Esophagus (tissue), 2 donors: ENCODE results near the gene CILP2. TPM values are rescaled to one million over a fixed set of nuclear protein-coding genes. Genes with fewer than 3 reads are reported as not detected.

Experiments used
- H3K27ac ChIP-seq, 2 donors: one replicate each; pipeline ENCODE4 v1.5.1; 2013; ENCODE audit warnings: low read depth in 2 of 2, mild to moderate bottlenecking in 2 of 2, inconsistent platforms in 1 of 2, low read length in 1 of 2, moderate library complexity in 1 of 2
- H3K27me3 ChIP-seq, 2 donors: one replicate each; pipeline ENCODE4 v1.6.1; 2013; ENCODE audit warnings: low read length in 2 of 2, control low read depth in 1 of 2, mild to moderate bottlenecking in 1 of 2; ENCODE audit not compliant: insufficient read depth in 2 of 2, control insufficient read depth in 1 of 2
- H3K36me3 ChIP-seq, 2 donors: one replicate each; pipeline ENCODE4 v1.6.1; 2013; ENCODE audit warnings: low read length in 1 of 2; ENCODE audit not compliant: control insufficient read depth in 2 of 2, insufficient read depth in 2 of 2
- H3K4me1 ChIP-seq, 2 donors: one replicate each; pipeline ENCODE4 v1.6.1; 2013; ENCODE audit warnings: low read length in 1 of 2; ENCODE audit not compliant: control insufficient read depth in 2 of 2, insufficient read depth in 2 of 2
- H3K4me3 ChIP-seq, 2 donors: one replicate each; pipeline ENCODE4 v1.5.1; 2013; ENCODE audit warnings: low read length in 2 of 2, mild to moderate bottlenecking in 2 of 2, low read depth in 1 of 2, moderate library complexity in 1 of 2
- H3K9me3 ChIP-seq, 2 donors: one replicate each; pipeline ENCODE4 v1.6.1; 2013; ENCODE audit warnings: mild to moderate bottlenecking in 2 of 2, low read depth in 1 of 2, low read length in 1 of 2, moderate library complexity in 1 of 2; ENCODE audit not compliant: control insufficient read depth in 2 of 2, insufficient read depth in 1 of 2
- WGBS, 2 donors: extraction: QIAGEN DNeasy Blood & Tissue Kit; methylation state at CpG; one replicate each; pipeline ENCODE4 v1.1.7; 2013; 5-methylcytosine and 5-hydroxymethylcytosine counted together
- polyA plus RNA-seq, 2 donors: library from polyadenylated mRNA; stranded (reverse); fragments of 200-250 nt; gene quantifications; one replicate each; pipeline ENCODE4 v1.2.3, GENCODE V29; 2013
- donor health status: healthy with polysubstance abuse.
- donor health status: Bipolar disorder and iron deficiency.

CILP2 gene
- polyA plus RNA-seq, 2 donors = 0.01 to 0.02 TPM

GRCh38 chr19:19579533-19580361, 41.7 kb downstream of the CILP2 start:
- WGBS, 2 donors = 82 to 87% methylated on average over 25 of the region's 25 CpGs
- Histone ChIP-seq H3K4me1 (peaks cover 2 to 3% of the 10 kb centered on the region in 2 donors), H3K9me3 (no peaks in the 10 kb centered on the region), H3K27me3 (no peaks in the 10 kb centered on the region), H3K36me3 (no peaks in the 10 kb centered on the region), H3K4me3 (no peak overlapping the region), H3K27ac (no peak overlapping the region)

- Histone ChIP-seq H3K36me3 (no peaks in the 10 kb centered on the region), H3K4me3 (no peak overlapping the region), H3K4me1 (peaks cover 2 to 3% of the 10 kb centered on the region in 2 donors), H3K27me3 (no peaks in the 10 kb centered on the region), H3K27ac (no peak overlapping the region), H3K9me3 (no peaks in the 10 kb centered on the region)
- 84 to 91% methylated on average over 4 of the region's 4 CpGs for WGBS, 2 donors
Measured at GRCh38 chr19:19580418-19580817, 42.4 kb downstream of the CILP2 start.

- WGBS, 2 donors = 94% methylated on average over 13 of the region's 13 CpGs
- Histone ChIP-seq H3K9me3 (no peaks in the 10 kb centered on the region), H3K4me3 (no peak overlapping the region), H3K27me3 (no peaks in the 10 kb centered on the region), H3K36me3 (no peaks in the 10 kb centered on the region), H3K4me1 (peaks cover 2 to 3% of the 10 kb centered on the region in 2 donors), H3K27ac (no peak overlapping the region)
Measured at GRCh38 chr19:19581391-19581790, 43.3 kb downstream of the CILP2 start.

GRCh38 chr19:19582471-19582870, 44.4 kb downstream of the CILP2 start:
- Histone ChIP-seq H3K27me3 (no peaks in the 10 kb centered on the region), H3K4me1 (peaks cover 2 to 3% of the 10 kb centered on the region in 2 donors), H3K36me3 (no peaks in the 10 kb centered on the region), H3K4me3 (no peak overlapping the region), H3K27ac (no peak overlapping the region), H3K9me3 (no peaks in the 10 kb centered on the region)
- 87 to 96% methylated on average over 6 of the region's 6 CpGs for WGBS, 2 donors

GRCh38 chr19:19584356-19584755, 46.3 kb downstream of the CILP2 start:
- Histone ChIP-seq H3K4me1 (peaks cover 2 to 3% of the 10 kb centered on the region in 2 donors), H3K9me3 (no peaks in the 10 kb centered on the region), H3K36me3 (no peaks in the 10 kb centered on the region), H3K27ac (no peak overlapping the region), H3K27me3 (no peaks in the 10 kb centered on the region), H3K4me3 (no peak overlapping the region)
- WGBS, 2 donors = 91 to 93% methylated on average over 6 of the region's 6 CpGs

GRCh38 chr19:19587771-19588170, 49.7 kb downstream of the CILP2 start:
- 93 to 94% methylated on average over 5 of the region's 5 CpGs for WGBS, 2 donors
- Histone ChIP-seq H3K9me3 (no peaks in the 10 kb centered on the region), H3K4me3 (no peak overlapping the region), H3K4me1 (peaks cover 3 to 4% of the 10 kb centered on the region in 2 donors), H3K27ac (no peak overlapping the region), H3K27me3 (no peaks in the 10 kb centered on the region), H3K36me3 (no peaks in the 10 kb centered on the region)

GRCh38 chr19:19588546-19588945, 50.5 kb downstream of the CILP2 start:
- Histone ChIP-seq H3K4me3 (no peak overlapping the region), H3K27ac (no peak overlapping the region), H3K4me1 (peaks cover 3 to 4% of the 10 kb centered on the region in 2 donors), H3K27me3 (no peaks in the 10 kb centered on the region), H3K36me3 (no peaks in the 10 kb centered on the region), H3K9me3 (no peaks in the 10 kb centered on the region)
- 83 to 90% methylated on average over 2 of the region's 2 CpGs for WGBS, 2 donors

- WGBS, 2 donors = 27 to 40% methylated on average over 13 of the region's 13 CpGs
- H3K27me3 ChIP-seq = no peaks in the 10 kb centered on the region
- no peaks in the 10 kb centered on the region for H3K36me3 ChIP-seq
- peak overlapping the region; percentile 72 to 86 for H3K27ac ChIP-seq
- H3K4me1 ChIP-seq = peaks cover 4 to 5% of the 10 kb centered on the region in 2 donors
- no peaks in the 10 kb centered on the region for H3K9me3 ChIP-seq
- H3K4me3 ChIP-seq = no peak overlapping the region
Measured at GRCh38 chr19:19591133-19591825, 53.2 kb downstream of the CILP2 start.

- Histone ChIP-seq H3K27ac (no peak overlapping the region), H3K9me3 (no peaks in the 10 kb centered on the region), H3K4me3 (no peak overlapping the region), H3K36me3 (no peaks in the 10 kb centered on the region), H3K4me1 (peaks cover 4 to 5% of the 10 kb centered on the region in 2 donors), H3K27me3 (no peaks in the 10 kb centered on the region)
- 95 to 99% methylated on average over 10 of the region's 10 CpGs for WGBS, 2 donors
Measured at GRCh38 chr19:19592690-19593089, 54.6 kb downstream of the CILP2 start.
